ENCODE measurements around the gene MYNN. TPM values are rescaled to one million over a fixed set of nuclear protein-coding genes. Genes with fewer than 3 reads are reported as not detected.

Gene MYNN
- polyA plus RNA-seq, 2 donors: 5.8 to 6.5 TPM

DNA sequence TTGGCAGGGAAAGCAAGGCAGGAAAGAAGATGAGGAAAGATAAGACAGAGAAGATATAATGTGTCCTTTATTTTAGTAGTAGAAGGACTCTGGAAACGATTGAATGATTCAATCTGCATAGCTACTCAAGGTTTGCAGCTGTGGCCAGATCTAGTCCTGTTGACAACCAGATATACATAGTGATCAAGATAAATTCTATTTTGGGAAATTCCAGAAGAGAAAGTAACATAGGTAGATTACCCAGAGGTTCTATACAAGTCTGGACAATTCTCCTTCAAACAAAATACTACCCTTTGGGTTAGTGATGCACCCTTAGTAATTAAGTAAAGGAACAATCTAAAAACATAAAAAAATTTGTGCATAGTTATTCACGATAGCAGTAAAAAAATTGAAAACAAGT is 17.7 kb upstream of the MYNN start:
- no peak overlapping the region for H3K4me3 ChIP-seq (ENCODE audit: low read depth in 1 of 2, low read length in 2 of 2)
- no peaks in the 10 kb centered on the region for H3K4me1 ChIP-seq (ENCODE audit: control insufficient read depth in 2 of 2, insufficient read depth in 2 of 2, low read length in 1 of 2)
- H3K9me3 ChIP-seq (ENCODE audit: control insufficient read depth in 2 of 2, insufficient read depth in 1 of 2, low read depth in 1 of 2, low read length in 1 of 2): no peaks in the 10 kb centered on the region
- H3K27me3 ChIP-seq (ENCODE audit: control insufficient read depth in 1 of 2, insufficient read depth in 2 of 2, low read length in 2 of 2): no peaks in the 10 kb centered on the region
- H3K27ac ChIP-seq (ENCODE audit: low read depth in 2 of 2, low read length in 1 of 2): no peak overlapping the region
- 46 to 62% methylated on average over 2 of the region's 2 CpGs for WGBS, 2 donors
- no peaks in the 10 kb centered on the region for H3K36me3 ChIP-seq (ENCODE audit: control insufficient read depth in 2 of 2, insufficient read depth in 2 of 2, low read length in 1 of 2)

DNA sequence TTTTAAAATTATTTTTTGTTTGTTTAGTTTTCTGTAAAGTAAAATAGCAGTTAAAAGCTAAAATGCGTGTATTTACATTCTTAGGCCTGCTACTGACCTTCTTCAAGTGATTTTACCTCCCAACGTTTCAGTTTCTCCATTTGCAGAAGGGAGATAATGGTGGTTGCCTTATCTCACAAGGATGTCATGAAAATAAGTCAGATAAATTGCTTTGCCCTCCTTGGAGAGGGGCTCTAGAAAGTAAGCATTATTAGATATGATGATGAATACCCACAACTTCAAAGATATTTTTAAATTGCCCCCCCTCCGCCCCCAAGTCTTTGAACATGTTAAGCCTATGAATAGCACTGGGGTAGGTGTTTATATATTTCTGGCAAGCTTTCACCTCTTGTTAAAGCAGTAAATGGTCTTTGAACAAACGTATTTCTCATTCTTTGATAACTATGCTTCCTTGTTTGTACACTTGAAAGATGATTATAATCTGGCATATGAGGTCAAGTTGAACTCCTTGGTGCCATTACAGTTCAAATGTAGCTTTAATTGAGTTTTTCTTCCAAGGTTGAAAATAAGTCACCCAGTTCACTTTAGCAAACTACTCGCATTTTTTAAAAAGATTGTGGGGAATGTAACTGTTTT is 14.7 kb upstream of the MYNN start:
- H3K27me3 ChIP-seq (ENCODE audit: control insufficient read depth in 1 of 2, insufficient read depth in 2 of 2, low read length in 2 of 2): no peaks in the 10 kb centered on the region
- H3K27ac ChIP-seq (ENCODE audit: low read depth in 2 of 2, low read length in 1 of 2): no peak overlapping the region
- H3K36me3 ChIP-seq (ENCODE audit: control insufficient read depth in 2 of 2, insufficient read depth in 2 of 2, low read length in 1 of 2): no peaks in the 10 kb centered on the region
- whole genome bisulfite sequencing, 2 donors: 54 to 61% methylated on average over 5 of the region's 5 CpGs
- no peak overlapping the region for H3K4me3 ChIP-seq (ENCODE audit: low read depth in 1 of 2, low read length in 2 of 2)
- H3K4me1 ChIP-seq (ENCODE audit: control insufficient read depth in 2 of 2, insufficient read depth in 2 of 2, low read length in 1 of 2): peaks cover 0 to 3% of the 10 kb centered on the region in 2 donors
- no peaks in the 10 kb centered on the region for H3K9me3 ChIP-seq (ENCODE audit: control insufficient read depth in 2 of 2, insufficient read depth in 1 of 2, low read depth in 1 of 2, low read length in 1 of 2)

DNA sequence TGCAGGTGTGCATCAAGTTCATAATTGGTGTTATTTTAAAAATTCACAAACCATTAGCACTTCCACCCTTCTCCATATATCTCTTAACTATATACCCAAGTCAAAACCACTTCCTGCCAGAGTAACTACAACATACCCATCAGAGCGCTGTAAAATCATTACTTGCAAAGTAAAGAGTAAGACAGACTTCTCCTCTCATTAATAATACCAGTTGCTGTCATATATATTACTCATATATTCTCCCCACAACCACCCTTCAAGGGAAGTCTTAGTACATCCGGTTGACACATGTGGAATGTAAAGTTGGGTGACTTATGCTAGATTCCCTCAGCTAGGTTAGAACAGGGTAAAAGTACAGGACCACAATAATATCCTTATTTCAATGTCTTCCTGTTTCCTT is 13.9 kb upstream of the MYNN start:
- Histone ChIP-seq H3K4me1 (ENCODE audit: control insufficient read depth in 2 of 2, insufficient read depth in 2 of 2, low read length in 1 of 2) (peaks cover 0 to 3% of the 10 kb centered on the region in 2 donors), H3K9me3 (ENCODE audit: control insufficient read depth in 2 of 2, insufficient read depth in 1 of 2, low read depth in 1 of 2, low read length in 1 of 2) (no peaks in the 10 kb centered on the region), H3K4me3 (ENCODE audit: low read depth in 1 of 2, low read length in 2 of 2) (no peak overlapping the region), H3K27ac (ENCODE audit: low read depth in 2 of 2, low read length in 1 of 2) (no peak overlapping the region), H3K27me3 (ENCODE audit: control insufficient read depth in 1 of 2, insufficient read depth in 2 of 2, low read length in 2 of 2) (no peaks in the 10 kb centered on the region), H3K36me3 (ENCODE audit: control insufficient read depth in 2 of 2, insufficient read depth in 2 of 2, low read length in 1 of 2) (no peaks in the 10 kb centered on the region)
- WGBS, 2 donors: 60 to 69% methylated on average over 2 of the region's 2 CpGs

DNA sequence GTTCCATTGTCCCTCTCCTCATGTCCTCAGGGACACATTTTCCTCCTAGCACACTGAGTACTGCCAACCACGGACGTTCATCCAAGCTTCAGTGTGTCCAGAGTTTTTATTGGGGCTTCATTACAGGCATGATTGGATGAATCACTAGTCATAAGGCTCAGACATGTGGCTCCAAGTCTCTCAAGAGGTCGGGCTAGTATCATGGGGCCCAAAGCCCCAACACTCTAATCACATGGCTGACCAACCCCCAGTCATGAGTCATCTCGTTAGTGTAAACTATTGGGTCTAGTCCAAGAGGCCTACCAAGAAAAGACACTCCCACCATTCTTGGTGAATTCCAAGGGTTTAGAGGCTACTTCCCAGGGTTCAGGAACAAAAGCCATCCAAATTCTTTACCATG is 12.7 kb upstream of the MYNN start:
- Histone ChIP-seq H3K9me3 (ENCODE audit: control insufficient read depth in 2 of 2, insufficient read depth in 1 of 2, low read depth in 1 of 2, low read length in 1 of 2) (no peaks in the 10 kb centered on the region), H3K36me3 (ENCODE audit: control insufficient read depth in 2 of 2, insufficient read depth in 2 of 2, low read length in 1 of 2) (no peaks in the 10 kb centered on the region), H3K27me3 (ENCODE audit: control insufficient read depth in 1 of 2, insufficient read depth in 2 of 2, low read length in 2 of 2) (no peaks in the 10 kb centered on the region), H3K27ac (ENCODE audit: low read depth in 2 of 2, low read length in 1 of 2) (no peak overlapping the region), H3K4me1 (ENCODE audit: control insufficient read depth in 2 of 2, insufficient read depth in 2 of 2, low read length in 1 of 2) (peaks cover 0 to 3% of the 10 kb centered on the region in 2 donors), H3K4me3 (ENCODE audit: low read depth in 1 of 2, low read length in 2 of 2) (no peak overlapping the region)
- WGBS, 2 donors: 68 to 76% methylated on average over 4 of the region's 4 CpGs

DNA sequence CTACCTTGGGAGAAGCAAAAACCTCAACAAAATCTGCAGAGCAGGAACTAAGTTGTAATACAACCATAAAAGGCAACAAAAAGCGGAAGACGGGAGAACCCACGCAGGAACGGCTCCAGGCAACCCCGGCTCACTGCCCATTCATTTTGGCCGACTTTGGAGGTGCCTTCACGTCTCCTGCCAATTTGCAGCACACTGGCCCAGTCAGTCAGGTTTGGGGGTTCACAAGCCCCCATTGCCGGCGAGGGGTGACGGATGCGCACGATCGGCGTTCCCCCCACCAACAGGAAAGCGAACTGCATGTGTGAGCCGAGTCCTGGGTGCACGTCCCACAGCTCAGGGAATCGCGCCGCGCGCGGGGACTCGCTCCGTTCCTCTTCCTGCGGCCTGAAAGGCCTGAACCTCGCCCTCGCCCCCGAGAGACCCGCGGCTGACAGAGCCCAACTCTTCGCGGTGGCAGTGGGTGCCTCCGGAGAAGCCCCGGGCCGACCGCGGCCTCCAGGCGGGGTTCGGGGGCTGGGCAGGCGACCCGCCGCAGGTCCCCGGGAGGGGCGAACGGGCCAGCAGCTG is 8.8 kb upstream of the MYNN start:
- Histone ChIP-seq H3K9me3 (ENCODE audit: control insufficient read depth in 2 of 2, insufficient read depth in 1 of 2, low read depth in 1 of 2, low read length in 1 of 2) (no peaks in the 10 kb centered on the region), H3K27me3 (ENCODE audit: control insufficient read depth in 1 of 2, insufficient read depth in 2 of 2, low read length in 2 of 2) (no peaks in the 10 kb centered on the region), H3K36me3 (ENCODE audit: control insufficient read depth in 2 of 2, insufficient read depth in 2 of 2, low read length in 1 of 2) (no peaks in the 10 kb centered on the region), H3K4me3 (ENCODE audit: low read depth in 1 of 2, low read length in 2 of 2) (peak overlapping the region; percentile 78 to 90), H3K27ac (ENCODE audit: low read depth in 2 of 2, low read length in 1 of 2) (peak overlapping the region; percentile 98 to 99), H3K4me1 (ENCODE audit: control insufficient read depth in 2 of 2, insufficient read depth in 2 of 2, low read length in 1 of 2) (peaks cover 0 to 3% of the 10 kb centered on the region in 2 donors)
- 0 to 1% methylated on average over 46 of the region's 46 CpGs for WGBS, 2 donors

DNA sequence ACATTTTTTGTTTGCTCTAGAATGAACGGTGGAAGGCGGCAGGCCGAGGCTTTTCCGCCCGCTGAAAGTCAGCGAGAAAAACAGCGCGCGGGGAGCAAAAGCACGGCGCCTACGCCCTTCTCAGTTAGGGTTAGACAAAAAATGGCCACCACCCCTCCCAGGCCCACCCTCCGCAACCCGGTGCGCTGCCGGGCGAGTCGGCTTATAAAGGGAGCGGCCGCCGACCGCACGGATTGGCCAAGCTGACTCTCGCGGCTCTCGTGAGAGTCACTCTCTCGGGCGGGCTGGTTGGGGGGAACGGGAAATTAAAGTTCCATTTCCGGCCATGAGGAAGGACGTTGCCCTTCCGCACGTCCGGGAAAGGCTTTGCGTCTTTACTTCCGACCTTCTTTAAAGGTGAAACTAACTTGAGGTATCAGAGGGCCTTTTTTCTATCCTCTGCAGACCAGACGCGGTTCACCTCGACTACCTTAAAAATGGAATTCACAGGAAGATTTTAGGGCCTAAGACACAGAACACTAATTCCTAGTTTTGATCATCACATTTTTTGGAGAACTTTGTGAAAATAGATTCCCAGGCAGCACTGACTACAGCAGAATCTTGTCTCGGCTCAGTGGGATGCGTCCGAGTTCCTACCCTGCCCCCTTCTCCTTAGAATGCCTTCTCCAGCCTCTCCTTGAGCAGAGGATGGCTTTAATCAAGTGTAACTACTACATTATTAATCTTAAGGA is 8.1 kb upstream of the MYNN start, which contains the start of gene TERC:
TSS of gene TERC (minus strand) at position 179 of the 731 bp plus-strand sequence.
- peaks cover 0 to 3% of the 10 kb centered on the region in 2 donors for H3K4me1 ChIP-seq (ENCODE audit: control insufficient read depth in 2 of 2, insufficient read depth in 2 of 2, low read length in 1 of 2)
- H3K27me3 ChIP-seq (ENCODE audit: control insufficient read depth in 1 of 2, insufficient read depth in 2 of 2, low read length in 2 of 2): no peaks in the 10 kb centered on the region
- no peaks in the 10 kb centered on the region for H3K36me3 ChIP-seq (ENCODE audit: control insufficient read depth in 2 of 2, insufficient read depth in 2 of 2, low read length in 1 of 2)
- H3K27ac ChIP-seq (ENCODE audit: low read depth in 2 of 2, low read length in 1 of 2): peak within 1 kb of the TSS; percentile 98 to 99
- H3K9me3 ChIP-seq (ENCODE audit: control insufficient read depth in 2 of 2, insufficient read depth in 1 of 2, low read depth in 1 of 2, low read length in 1 of 2): no peaks in the 10 kb centered on the region
- H3K4me3 ChIP-seq (ENCODE audit: low read depth in 1 of 2, low read length in 2 of 2): peak within 1 kb of the TSS; percentile 78 to 90
- 6 to 7% methylated on average over 42 of the region's 42 CpGs for WGBS, 2 donors

DNA sequence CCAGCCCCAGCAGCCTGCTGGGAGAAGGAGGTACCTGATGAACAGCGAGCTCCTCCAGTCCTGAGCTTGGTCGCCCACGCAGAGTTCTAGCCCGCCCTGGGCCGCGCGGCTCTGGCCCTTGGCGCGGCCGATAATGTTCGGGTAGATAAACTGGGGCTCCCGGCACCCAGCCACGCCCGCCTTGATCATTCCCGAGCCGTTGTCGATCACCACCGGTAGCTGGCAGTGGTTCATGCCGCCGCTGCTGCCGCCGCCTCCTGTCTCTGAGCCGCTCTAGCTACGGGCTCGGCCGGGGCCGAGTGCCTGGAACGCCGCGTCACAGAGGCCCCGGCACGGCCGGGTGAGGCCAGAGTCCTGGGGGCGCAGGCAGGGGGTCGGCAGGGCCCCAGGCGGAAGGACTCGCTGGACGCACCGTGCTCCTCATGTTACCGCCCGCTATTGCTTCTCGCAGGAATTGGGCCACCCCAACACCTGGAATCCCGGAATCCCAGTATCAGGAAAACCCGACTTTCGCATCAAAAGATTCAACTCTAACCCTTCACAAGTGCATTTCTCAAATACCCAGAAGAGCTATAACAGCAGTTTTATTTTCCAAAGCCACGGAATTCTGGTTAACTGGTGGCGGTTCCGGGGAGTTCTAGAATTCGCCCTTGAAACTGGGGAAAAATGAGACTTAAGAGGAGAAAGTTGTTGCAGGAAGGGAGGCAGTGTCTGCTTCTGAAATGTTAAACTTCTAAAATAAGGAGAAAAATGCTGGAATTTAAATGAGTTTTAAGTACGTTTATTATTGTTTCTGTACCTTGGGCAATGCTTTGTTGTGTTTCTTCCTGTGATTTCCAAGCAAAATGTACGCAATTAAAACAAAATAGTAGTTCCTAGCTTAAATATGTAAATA is 3.7 kb upstream of the MYNN start, which contains the start of gene ACTRT3:
TSS of gene ACTRT3 (minus strand) at position 275 of the 895 bp plus-strand sequence. CDS start at position 234, 41 bp downstream.
- H3K27ac ChIP-seq (ENCODE audit: low read depth in 2 of 2, low read length in 1 of 2): peak within 1 kb of the TSS; percentile 93 to 97
- H3K4me1 ChIP-seq (ENCODE audit: control insufficient read depth in 2 of 2, insufficient read depth in 2 of 2, low read length in 1 of 2): no peaks in the 10 kb centered on the region
- no peaks in the 10 kb centered on the region for H3K9me3 ChIP-seq (ENCODE audit: control insufficient read depth in 2 of 2, insufficient read depth in 1 of 2, low read depth in 1 of 2, low read length in 1 of 2)
- H3K36me3 ChIP-seq (ENCODE audit: control insufficient read depth in 2 of 2, insufficient read depth in 2 of 2, low read length in 1 of 2): no peaks in the 10 kb centered on the region
- 2 to 3% methylated on average over 50 to 51 of the region's 51 CpGs for WGBS, 2 donors
- peak within 1 kb of the TSS; percentile 69 to 71 for H3K4me3 ChIP-seq (ENCODE audit: low read depth in 1 of 2, low read length in 2 of 2)
- no peaks in the 10 kb centered on the region for H3K27me3 ChIP-seq (ENCODE audit: control insufficient read depth in 1 of 2, insufficient read depth in 2 of 2, low read length in 2 of 2)

DNA sequence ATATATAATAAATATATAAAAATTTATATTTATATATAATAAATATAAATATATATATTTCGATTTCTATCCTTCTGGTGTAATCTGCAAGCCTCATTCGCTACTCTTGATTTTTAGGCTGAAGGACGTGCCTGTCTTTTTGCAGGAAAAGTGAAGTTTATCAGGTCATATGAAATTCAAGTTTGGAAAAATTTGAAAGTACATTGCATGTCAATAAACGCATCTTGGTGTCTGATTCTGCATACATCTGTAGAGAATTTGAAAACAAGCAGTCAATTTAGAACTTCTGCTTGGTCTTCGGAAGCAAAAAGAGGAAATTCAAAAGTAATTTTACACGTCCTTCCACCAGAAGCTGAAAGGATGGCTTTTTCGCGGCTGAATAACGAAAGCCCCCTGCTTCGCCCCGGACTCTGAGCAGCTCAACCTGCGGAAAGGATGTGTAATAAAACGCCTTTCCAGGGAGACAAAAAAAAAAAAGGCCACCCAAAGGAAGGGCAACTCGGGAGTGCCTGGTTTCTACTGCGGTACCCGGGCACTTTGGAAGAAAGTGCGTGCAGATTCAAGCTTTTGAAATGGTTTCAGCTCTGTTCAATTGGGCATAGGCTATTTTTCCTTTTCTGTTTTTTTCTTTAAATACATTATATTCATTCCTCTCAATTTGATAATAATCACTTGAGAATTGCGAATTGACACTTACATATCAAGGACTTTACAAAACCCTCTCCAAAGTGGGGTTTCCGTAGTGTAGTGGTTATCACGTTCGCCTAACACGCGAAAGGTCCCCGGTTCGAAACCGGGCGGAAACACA is 1.5 kb upstream of the MYNN start:
- Histone ChIP-seq H3K4me3 (ENCODE audit: low read depth in 1 of 2, low read length in 2 of 2) (peak overlapping the region; percentile 46 to 63), H3K27me3 (ENCODE audit: control insufficient read depth in 1 of 2, insufficient read depth in 2 of 2, low read length in 2 of 2) (no peaks in the 10 kb centered on the region), H3K36me3 (ENCODE audit: control insufficient read depth in 2 of 2, insufficient read depth in 2 of 2, low read length in 1 of 2) (no peaks in the 10 kb centered on the region), H3K9me3 (ENCODE audit: control insufficient read depth in 2 of 2, insufficient read depth in 1 of 2, low read depth in 1 of 2, low read length in 1 of 2) (no peaks in the 10 kb centered on the region), H3K4me1 (ENCODE audit: control insufficient read depth in 2 of 2, insufficient read depth in 2 of 2, low read length in 1 of 2) (no peaks in the 10 kb centered on the region), H3K27ac (ENCODE audit: low read depth in 2 of 2, low read length in 1 of 2) (peak overlapping the region; percentile 95 to 99)
- 1% methylated on average over 27 of the region's 27 CpGs for WGBS, 2 donors
